Peyer's patch (tissue), 4 donors: ENCODE results near the gene ARL4A. TPM values are rescaled to one million over a fixed set of nuclear protein-coding genes. Genes with fewer than 3 reads are reported as not detected.

ENCODE experiments used
- DNase-seq, 3 donors: peaks; one replicate each; pipeline ENCODE4 v3.0.0-alpha.2; 2017 to 2019
- H3K27ac ChIP-seq, 4 donors: fragments of 200-600 bp; sonication (generic); one replicate each; pipeline ENCODE4 v1.5.1; 2016 to 2019
- H3K27me3 ChIP-seq, 2 donors: fragments of 200-600 bp; sonication (generic); one replicate each; pipeline ENCODE4 v1.5.1; 2019
- H3K36me3 ChIP-seq, 3 donors: fragments of 200-600 bp; sonication (generic); one replicate each; pipeline ENCODE4 v1.5.1; 2016 to 2019
- H3K4me1 ChIP-seq, 4 donors: fragments of 200-600 bp; sonication (generic); one replicate each; pipeline ENCODE4 v1.5.1; 2016 to 2019
- H3K4me3 ChIP-seq, 4 donors: fragments of 200-600 bp; sonication (generic); 1 replicate in 3 of 4; 2 replicates in 1 of 4; pipeline ENCODE4 v1.5.1; 2016 to 2019; ENCODE audit warnings: mild to moderate bottlenecking in 1 of 4
- H3K9me3 ChIP-seq, 4 donors: fragments of 200-600 bp; sonication (generic); one replicate each; pipeline ENCODE4 v1.5.1; 2016 to 2019; ENCODE audit warnings: mild to moderate bottlenecking in 1 of 4
- POLR2A ChIP-seq, 2 donors: fragments of 450-650 bp; IDR thresholded peaks; one replicate each; pipeline ENCODE4 v1.5.1; 2017; ENCODE audit warnings: antibody characterized with exemption in 2 of 2, mild to moderate bottlenecking in 2 of 2, moderate library complexity in 2 of 2
- total RNA-seq, 4 donors: library from RNA; depleted of rRNA; stranded (reverse); fragments of >200 nt; gene quantifications; one replicate each; pipeline ENCODE4 v1.1.0, GENCODE V29; 2016
- TF ChIP-seq, protein P1 (sequence below), 6 experiments: fragments of 450-650 bp in 4 of 6; fragments of 200-600 bp in 2 of 6; sonication (generic) in 1 of 6; IDR thresholded peaks; one replicate each; pipeline ENCODE4 v1.5.1; 2017 to 2019; ENCODE audit warnings: antibody characterized with exemption in 6 of 6, mild to moderate bottlenecking in 3 of 6, moderate library complexity in 1 of 6

Gene ARL4A
- total RNA-seq, 4 donors from 2014 or later = 35.5 to 112 (median 85.6) TPM

DNA sequence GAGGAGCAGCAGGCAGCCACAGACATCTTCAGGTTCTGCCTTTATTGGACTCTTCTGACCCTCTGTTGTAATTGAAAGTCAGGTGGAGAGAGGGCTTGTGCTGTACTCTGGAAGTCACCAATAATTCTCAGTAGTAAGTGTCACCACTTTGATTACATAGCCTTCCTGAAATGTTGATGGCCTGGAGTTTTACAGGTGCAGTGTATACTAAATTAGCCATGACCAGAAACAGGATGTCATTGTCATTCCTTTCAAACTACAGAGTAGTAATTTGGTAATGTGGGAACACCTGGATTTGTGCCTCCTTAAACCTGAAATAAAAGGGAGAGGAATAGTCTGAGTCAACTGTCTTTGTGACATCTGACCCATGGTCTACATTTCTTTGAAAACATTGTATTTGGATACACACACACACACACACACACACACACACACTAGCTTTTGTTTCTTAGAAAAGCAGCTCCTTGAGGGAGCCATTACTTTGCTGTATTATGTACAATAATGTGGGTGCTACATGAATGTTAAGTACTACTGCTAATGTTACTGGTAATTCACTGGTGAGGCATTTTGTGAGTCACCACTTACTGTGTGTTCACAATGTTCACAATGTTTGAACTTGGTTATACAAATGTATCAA is 19.6 kb downstream of the ARL4A start:
- no peak for TF ChIP-seq POLR2A (IDR thresholded peaks at IDR 0.05)
- TF ChIP-seq, protein P1, sequence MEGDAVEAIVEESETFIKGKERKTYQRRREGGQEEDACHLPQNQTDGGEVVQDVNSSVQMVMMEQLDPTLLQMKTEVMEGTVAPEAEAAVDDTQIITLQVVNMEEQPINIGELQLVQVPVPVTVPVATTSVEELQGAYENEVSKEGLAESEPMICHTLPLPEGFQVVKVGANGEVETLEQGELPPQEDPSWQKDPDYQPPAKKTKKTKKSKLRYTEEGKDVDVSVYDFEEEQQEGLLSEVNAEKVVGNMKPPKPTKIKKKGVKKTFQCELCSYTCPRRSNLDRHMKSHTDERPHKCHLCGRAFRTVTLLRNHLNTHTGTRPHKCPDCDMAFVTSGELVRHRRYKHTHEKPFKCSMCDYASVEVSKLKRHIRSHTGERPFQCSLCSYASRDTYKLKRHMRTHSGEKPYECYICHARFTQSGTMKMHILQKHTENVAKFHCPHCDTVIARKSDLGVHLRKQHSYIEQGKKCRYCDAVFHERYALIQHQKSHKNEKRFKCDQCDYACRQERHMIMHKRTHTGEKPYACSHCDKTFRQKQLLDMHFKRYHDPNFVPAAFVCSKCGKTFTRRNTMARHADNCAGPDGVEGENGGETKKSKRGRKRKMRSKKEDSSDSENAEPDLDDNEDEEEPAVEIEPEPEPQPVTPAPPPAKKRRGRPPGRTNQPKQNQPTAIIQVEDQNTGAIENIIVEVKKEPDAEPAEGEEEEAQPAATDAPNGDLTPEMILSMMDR (IDR thresholded peaks at IDR 0.05) = no peak
- no peak for DNase-seq
- no peaks in the 10 kb centered on the region for H3K36me3 ChIP-seq
- H3K4me1 ChIP-seq = peaks cover 0 to 20% (median 0%) of the 10 kb centered on the region in 4 donors
- no peak overlapping the region for H3K4me3 ChIP-seq
- H3K27ac ChIP-seq = peak overlapping the region in 1 of 4 donors; percentile 70
- no peaks in the 10 kb centered on the region for H3K9me3 ChIP-seq
- H3K27me3 ChIP-seq = no peaks in the 10 kb centered on the region

DNA sequence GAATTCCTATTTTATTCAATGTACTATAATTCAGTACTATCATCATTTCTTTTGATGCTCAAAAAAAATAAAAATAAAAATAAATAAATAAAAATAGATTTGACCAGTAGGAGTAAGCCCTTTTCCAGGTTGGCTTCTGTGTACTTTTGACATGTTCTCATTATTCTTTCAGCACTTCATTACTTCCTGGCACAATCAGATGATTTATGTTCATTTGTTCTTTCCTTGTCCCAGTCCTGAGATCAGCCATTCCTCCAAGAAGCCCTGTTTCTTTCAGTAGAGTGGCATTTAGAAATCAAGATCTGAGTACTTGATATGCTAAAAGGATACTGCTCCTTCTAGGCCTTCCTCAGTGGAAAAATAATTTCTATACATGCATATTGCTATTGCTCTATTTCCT is 20.9 kb downstream of the ARL4A start:
- no peak for DNase-seq
- TF ChIP-seq, protein P1 (IDR thresholded peaks at IDR 0.05) = no peak
- TF ChIP-seq POLR2A (IDR thresholded peaks at IDR 0.05) = no peak

DNA sequence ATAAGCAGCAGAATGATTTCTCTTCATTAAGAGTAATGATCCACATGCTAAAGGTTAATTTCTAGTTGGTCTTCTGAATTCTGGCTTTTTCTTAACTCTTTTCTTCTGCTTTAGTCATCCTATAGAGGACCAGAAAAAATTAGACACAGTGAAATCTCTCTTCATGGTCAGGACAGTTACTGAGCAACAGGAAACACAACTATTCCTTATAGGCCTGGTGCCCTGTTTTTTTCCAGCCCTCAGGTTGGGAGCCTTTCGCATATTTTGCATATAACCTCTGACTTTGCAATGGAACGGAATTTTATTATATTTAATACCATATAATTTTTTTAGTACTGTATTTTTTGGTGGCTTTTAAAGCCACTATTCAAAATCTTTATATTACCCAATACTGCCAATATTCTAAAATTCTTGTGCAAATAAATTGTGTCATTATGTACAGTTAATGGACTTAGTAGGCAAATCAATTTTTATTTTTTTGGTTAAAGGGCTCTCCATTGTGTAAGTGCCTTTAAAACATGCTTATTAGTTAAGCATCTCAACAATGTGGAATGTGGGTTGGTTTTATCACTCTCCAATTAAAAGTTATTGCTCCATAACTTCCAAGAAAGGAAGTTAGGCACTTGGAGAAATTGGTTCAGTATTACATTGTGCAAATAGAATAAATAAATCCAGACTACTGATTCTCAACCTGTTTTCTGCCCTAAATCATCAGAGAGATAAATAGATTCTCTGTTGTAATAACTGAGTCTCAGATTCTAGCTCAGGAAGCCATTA is 22.5 kb downstream of the ARL4A start:
- Histone ChIP-seq H3K4me1 (peaks cover 0 to 34% (median 0%) of the 10 kb centered on the region in 4 donors), H3K36me3 (no peaks in the 10 kb centered on the region), H3K27me3 (no peaks in the 10 kb centered on the region), H3K4me3 (no peak overlapping the region), H3K9me3 (no peaks in the 10 kb centered on the region), H3K27ac (peak overlapping the region in 2 of 4 donors; percentile 29 to 63)
- no peak for DNase-seq
- TF ChIP-seq, protein P1 (IDR thresholded peaks at IDR 0.05) = no peak
- no peak for TF ChIP-seq POLR2A (IDR thresholded peaks at IDR 0.05)

More for the DNA sequence above, 20.9 kb downstream of the ARL4A start:
- Histone ChIP-seq H3K4me3 (no peak overlapping the region), H3K9me3 (no peaks in the 10 kb centered on the region), H3K4me1 (peaks cover 0 to 24% (median 0%) of the 10 kb centered on the region in 4 donors), H3K36me3 (no peaks in the 10 kb centered on the region), H3K27ac (no peak overlapping the region), H3K27me3 (no peaks in the 10 kb centered on the region)

DNA sequence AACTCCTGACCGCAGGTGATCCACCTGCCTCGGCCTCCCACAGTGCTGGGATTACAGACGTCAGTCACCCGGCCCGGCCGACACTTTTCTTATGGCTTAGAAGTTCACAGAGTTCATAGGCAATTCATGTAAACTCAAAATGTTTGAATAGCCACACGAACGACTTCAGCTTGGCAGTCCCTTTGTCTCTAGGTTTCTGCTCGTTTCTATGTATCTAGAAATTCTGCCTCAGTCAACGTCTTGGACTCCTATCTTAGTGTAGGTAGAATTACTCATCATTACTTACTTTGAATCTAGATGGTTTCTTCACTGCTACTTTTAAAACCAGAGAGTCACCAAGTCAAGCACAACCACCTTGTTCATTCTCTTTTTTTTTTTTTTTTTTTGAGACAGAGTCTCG is 23.7 kb downstream of the ARL4A start:
- no peak for DNase-seq
- peaks cover 0 to 42% (median 0%) of the 10 kb centered on the region in 4 donors for H3K4me1 ChIP-seq

DNA sequence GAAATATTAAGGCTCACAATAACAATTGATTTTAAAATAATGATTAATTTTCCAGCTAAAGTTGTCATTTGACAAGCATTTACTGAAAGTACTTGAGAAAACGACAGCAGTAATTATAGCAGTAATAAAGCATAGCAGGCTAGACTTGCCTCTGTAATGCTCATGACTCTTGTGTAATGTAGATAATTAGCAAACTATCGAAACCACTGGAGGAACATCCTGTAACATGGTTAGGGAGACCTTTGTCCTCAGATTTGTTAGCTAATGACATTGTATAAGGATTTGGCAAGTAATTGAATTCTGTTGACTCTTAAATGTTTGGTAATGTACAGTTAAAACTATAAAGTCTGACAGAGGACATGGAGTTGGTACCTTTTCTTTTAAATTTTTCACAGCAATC is 24.8 kb downstream of the ARL4A start:
- Histone ChIP-seq H3K27me3 (no peaks in the 10 kb centered on the region), H3K9me3 (no peaks in the 10 kb centered on the region), H3K36me3 (no peaks in the 10 kb centered on the region), H3K27ac (peak overlapping the region in 3 of 4 donors; percentile 41 to 82 (median 77)), H3K4me1 (peaks cover 0 to 53% (median 0%) of the 10 kb centered on the region in 4 donors), H3K4me3 (no peak overlapping the region)
- DNase-seq = no peak
- TF ChIP-seq, protein P1 (IDR thresholded peaks at IDR 0.05) = no peak
- TF ChIP-seq POLR2A (IDR thresholded peaks at IDR 0.05) = peak in 1 of 2 donors; percentile 28

More for the DNA sequence above, 23.7 kb downstream of the ARL4A start:
- TF ChIP-seq POLR2A (IDR thresholded peaks at IDR 0.05) = no peak
- TF ChIP-seq, protein P1 (IDR thresholded peaks at IDR 0.05) = no peak
- H3K4me3 ChIP-seq = no peak overlapping the region
- H3K9me3 ChIP-seq = no peaks in the 10 kb centered on the region
- peak overlapping the region in 2 of 4 donors; percentile 47 to 82 for H3K27ac ChIP-seq
- H3K27me3 ChIP-seq = no peaks in the 10 kb centered on the region
- H3K36me3 ChIP-seq = no peaks in the 10 kb centered on the region
